Mesenchymal stem cell (in vitro differentiated cells and primary cell): ENCODE results near the gene THRAP3.

ENCODE experiments used
- DNase-seq: peaks from one replicate; pipeline ENCODE4 v3.0.0-alpha.2; 2013
- H2AFZ ChIP-seq: one replicate; pipeline ENCODE4 v1.6.1; 2013; ENCODE audit warnings: low read depth, mild to moderate bottlenecking, control low read depth, inconsistent platforms, low read length, moderate library complexity
- H2AK5ac ChIP-seq: 2 replicates; pipeline ENCODE4 v1.6.1; 2013; ENCODE audit warnings: low read length, moderate library complexity, mild to moderate bottlenecking, inconsistent platforms; ENCODE audit not compliant: severe bottlenecking
- H2BK120ac ChIP-seq: one replicate; pipeline ENCODE4 v1.6.1; 2013; ENCODE audit warnings: low read depth, mild to moderate bottlenecking, inconsistent platforms, low read length, moderate library complexity
- H2BK12ac ChIP-seq, 2 experiments: one replicate each; pipeline ENCODE4 v1.6.1; 2013; ENCODE audit warnings: inconsistent platforms in 2 of 2, low read length in 2 of 2, mild to moderate bottlenecking in 2 of 2, moderate library complexity in 2 of 2, control low read depth in 1 of 2
- H2BK15ac ChIP-seq: one replicate; pipeline ENCODE4 v1.6.1; 2013; ENCODE audit warnings: mild to moderate bottlenecking, low read depth, inconsistent platforms; ENCODE audit not compliant: poor library complexity, severe bottlenecking
- H2BK5ac ChIP-seq: 2 replicates; pipeline ENCODE4 v1.6.1; 2013; ENCODE audit warnings: low read depth, mild to moderate bottlenecking, low read length, control low read depth, inconsistent platforms; ENCODE audit not compliant: poor library complexity, severe bottlenecking
- H3K14ac ChIP-seq, 2 experiments: one replicate each; pipeline ENCODE4 v1.6.1; 2013; ENCODE audit warnings: inconsistent platforms in 2 of 2, low read length in 2 of 2, control low read depth in 1 of 2, mild to moderate bottlenecking in 1 of 2, moderate library complexity in 1 of 2
- H3K18ac ChIP-seq, 2 experiments: one replicate each; pipeline ENCODE4 v1.6.1; 2013; ENCODE audit warnings: inconsistent platforms in 2 of 2, low read length in 2 of 2, control low read depth in 1 of 2, low read depth in 1 of 2, mild to moderate bottlenecking in 1 of 2
- H3K23ac ChIP-seq, 2 experiments: one replicate each; pipeline ENCODE4 v1.6.1; 2013; ENCODE audit warnings: inconsistent platforms in 2 of 2, low read length in 2 of 2, mild to moderate bottlenecking in 2 of 2, moderate library complexity in 2 of 2, control low read depth in 1 of 2
- H3K27ac ChIP-seq: 2 replicates; pipeline ENCODE4 v1.5.1; 2013; ENCODE audit warnings: mild to moderate bottlenecking, moderate library complexity, low read length, control low read depth, inconsistent platforms; ENCODE audit not compliant: poor library complexity, severe bottlenecking
- H3K27me3 ChIP-seq, 2 experiments: 2 replicates each; pipeline versions ENCODE4 v1.6.1 to v1.7.0; 2013; ENCODE audit warnings: low read length in 2 of 2, mild to moderate bottlenecking in 2 of 2, moderate library complexity in 2 of 2, control low read depth in 1 of 2, inconsistent platforms in 1 of 2; ENCODE audit not compliant: control insufficient read depth in 1 of 2, insufficient read depth in 1 of 2
- H3K36me3 ChIP-seq, 2 experiments: 2 replicates each; pipeline versions ENCODE4 v1.6.1 to v1.7.0; 2013; ENCODE audit warnings: low read length in 2 of 2, control low read depth in 1 of 2, inconsistent platforms in 1 of 2, low read depth in 1 of 2, mild to moderate bottlenecking in 1 of 2; ENCODE audit not compliant: insufficient read depth in 2 of 2, control insufficient read depth in 1 of 2
- H3K4ac ChIP-seq, 2 experiments: one replicate each; pipeline ENCODE4 v1.6.1; 2013; ENCODE audit warnings: inconsistent platforms in 2 of 2, low read length in 2 of 2, mild to moderate bottlenecking in 2 of 2, moderate library complexity in 2 of 2, control low read depth in 1 of 2, low read depth in 1 of 2
- H3K4me1 ChIP-seq: 2 replicates; pipeline ENCODE4 v1.6.1; 2013; ENCODE audit warnings: low read depth, low read length, control low read depth; ENCODE audit not compliant: control insufficient read depth, insufficient read depth
- H3K4me2 ChIP-seq: 2 replicates; pipeline ENCODE4 v1.6.1; 2013; ENCODE audit warnings: low read length, mild to moderate bottlenecking, inconsistent platforms; ENCODE audit not compliant: poor library complexity, severe bottlenecking
- H3K4me3 ChIP-seq, 2 experiments: 2 replicates each; pipeline versions ENCODE4 v1.5.1 to v1.7.0; 2013; ENCODE audit warnings: low read length in 2 of 2, mild to moderate bottlenecking in 2 of 2, control low read depth in 1 of 2, low read depth in 1 of 2; ENCODE audit not compliant: insufficient read depth in 1 of 2
- H3K79me1 ChIP-seq: replicated peaks from 2 replicates; pipeline ENCODE4 v1.6.1; 2013; ENCODE audit warnings: mild to moderate bottlenecking, control low read depth, low read length, inconsistent platforms; ENCODE audit not compliant: poor library complexity, severe bottlenecking
- H3K9ac ChIP-seq: 2 replicates; pipeline ENCODE4 v1.7.0; 2013; ENCODE audit warnings: mild to moderate bottlenecking, low read length, moderate library complexity
- H3K9me3 ChIP-seq: 2 replicates; pipeline ENCODE4 v1.7.0; 2013; ENCODE audit warnings: mild to moderate bottlenecking, low read length; ENCODE audit not compliant: control insufficient read depth
- H4K8ac ChIP-seq: one replicate; pipeline ENCODE4 v1.6.1; 2013; ENCODE audit warnings: inconsistent platforms, mild to moderate bottlenecking, low read length, moderate library complexity
- H4K91ac ChIP-seq: one replicate; pipeline ENCODE4 v1.6.1; 2013; ENCODE audit warnings: mild to moderate bottlenecking, low read length, inconsistent platforms
- WGBS: methylation state at CpG from one replicate; pipeline ENCODE4 v1.1.7; 2013; ENCODE audit warnings: mixed read lengths; 5-methylcytosine and 5-hydroxymethylcytosine counted together

THRAP3 gene

GRCh38 chr1:36301220-36301619 is 77.0 kb downstream of the THRAP3 start:
- no peak overlapping the region for H2AFZ ChIP-seq
- no peak overlapping the region for H3K23ac ChIP-seq
- H4K91ac ChIP-seq: no peak overlapping the region
- H2BK120ac ChIP-seq: no peak overlapping the region
- no peak overlapping the region for H3K18ac ChIP-seq
- no peak for DNase-seq
- H3K27me3 ChIP-seq: no peaks in the 10 kb centered on the region
- H3K9me3 ChIP-seq: no peaks in the 10 kb centered on the region
- H3K4ac ChIP-seq: no peak overlapping the region
- H2BK5ac ChIP-seq: no peak overlapping the region
- H2AK5ac ChIP-seq: no peak overlapping the region
- H3K4me3 ChIP-seq: no peak overlapping the region
- H2BK15ac ChIP-seq: no peak overlapping the region
- peaks cover 61 to 87% of the 10 kb centered on the region in 2 experiments for H3K36me3 ChIP-seq
- H3K27ac ChIP-seq: no peak overlapping the region
- H3K4me2 ChIP-seq: no peak overlapping the region
- 100% methylated on average over 1 of the region's 1 CpG for WGBS
- H3K79me1 ChIP-seq: peaks cover 28% of the 10 kb centered on the region
- peaks cover 8% of the 10 kb centered on the region for H3K4me1 ChIP-seq
- no peak overlapping the region for H2BK12ac ChIP-seq
- H3K14ac ChIP-seq: no peak overlapping the region
- H3K9ac ChIP-seq: peak overlapping the region; percentile 2
- no peak overlapping the region for H4K8ac ChIP-seq

GRCh38 chr1:36303244-36303643 is 79.0 kb downstream of the THRAP3 start:
- Histone ChIP-seq H3K4ac (no peak overlapping the region), H3K79me1 (peaks cover 39% of the 10 kb centered on the region), H3K23ac (no peak overlapping the region), H2AK5ac (no peak overlapping the region), H2BK120ac (no peak overlapping the region), H2BK15ac (no peak overlapping the region), H3K18ac (no peak overlapping the region), H4K8ac (no peak overlapping the region), H2BK12ac (no peak overlapping the region), H3K36me3 (peaks cover 63 to 67% of the 10 kb centered on the region in 2 experiments), H3K4me1 (peaks cover 25% of the 10 kb centered on the region), H3K14ac (no peak overlapping the region), H4K91ac (no peak overlapping the region), H3K4me2 (no peak overlapping the region), H2AFZ (no peak overlapping the region), H3K27me3 (no peaks in the 10 kb centered on the region), H2BK5ac (no peak overlapping the region), H3K27ac (no peak overlapping the region), H3K4me3 (no peak overlapping the region), H3K9ac (no peak overlapping the region), H3K9me3 (no peaks in the 10 kb centered on the region)
- DNase-seq: no peak
- 88% methylated on average over 5 of the region's 5 CpGs for WGBS

GRCh38 chr1:36303650-36304360 is 79.6 kb downstream of the THRAP3 start:
- no peak overlapping the region for H3K4me2 ChIP-seq
- no peak overlapping the region for H2BK15ac ChIP-seq
- H2BK5ac ChIP-seq: no peak overlapping the region
- no peak overlapping the region for H3K4ac ChIP-seq
- DNase-seq: no peak
- H3K79me1 ChIP-seq: peaks cover 36% of the 10 kb centered on the region
- no peak overlapping the region for H3K27ac ChIP-seq
- peaks cover 25% of the 10 kb centered on the region for H3K4me1 ChIP-seq
- no peak overlapping the region for H4K8ac ChIP-seq
- no peak overlapping the region for H2AK5ac ChIP-seq
- H4K91ac ChIP-seq: no peak overlapping the region
- no peak overlapping the region for H2AFZ ChIP-seq
- no peak overlapping the region for H3K4me3 ChIP-seq
- peaks cover 61 to 62% of the 10 kb centered on the region in 2 experiments for H3K36me3 ChIP-seq
- no peak overlapping the region for H3K9ac ChIP-seq
- no peaks in the 10 kb centered on the region for H3K27me3 ChIP-seq
- no peak overlapping the region for H3K14ac ChIP-seq
- H3K23ac ChIP-seq: no peak overlapping the region
- H3K18ac ChIP-seq: no peak overlapping the region
- no peak overlapping the region for H2BK120ac ChIP-seq
- WGBS: 94% methylated on average over 18 of the region's 23 CpGs
- H2BK12ac ChIP-seq: no peak overlapping the region
- no peaks in the 10 kb centered on the region for H3K9me3 ChIP-seq

GRCh38 chr1:36304521-36304920 is 80.3 kb downstream of the THRAP3 start:
- 98% methylated on average over 5 of the region's 7 CpGs for WGBS
- Histone ChIP-seq H3K9ac (no peak overlapping the region), H3K23ac (no peak overlapping the region)

More at GRCh38 chr1:36304521-36304920, 80.3 kb downstream of the THRAP3 start:
- no peak overlapping the region for H2AK5ac ChIP-seq
- H2BK120ac ChIP-seq: no peak overlapping the region
- H3K79me1 ChIP-seq: peaks cover 38% of the 10 kb centered on the region
- H2BK5ac ChIP-seq: no peak overlapping the region
- no peak for DNase-seq
- H3K18ac ChIP-seq: no peak overlapping the region
- no peak overlapping the region for H2AFZ ChIP-seq
- H3K4ac ChIP-seq: no peak overlapping the region
- H4K8ac ChIP-seq: no peak overlapping the region
- H3K4me1 ChIP-seq: peaks cover 25% of the 10 kb centered on the region
- H3K4me2 ChIP-seq: no peak overlapping the region
- no peak overlapping the region for H3K14ac ChIP-seq
- H3K27me3 ChIP-seq: no peaks in the 10 kb centered on the region
- no peaks in the 10 kb centered on the region for H3K9me3 ChIP-seq
- peaks cover 58 to 60% of the 10 kb centered on the region in 2 experiments for H3K36me3 ChIP-seq
- H4K91ac ChIP-seq: no peak overlapping the region
- no peak overlapping the region for H2BK12ac ChIP-seq
- H3K4me3 ChIP-seq: no peak overlapping the region
- H3K27ac ChIP-seq: no peak overlapping the region
- no peak overlapping the region for H2BK15ac ChIP-seq
